Gastroesophageal sphincter (tissue), 4 donors: ENCODE data around the gene GM2A. TPM values are rescaled to one million over a fixed set of nuclear protein-coding genes. Genes with fewer than 3 reads are reported as not detected.

ENCODE experiments used
- ATAC-seq: fragments of 150-250 bp; one replicate; pipeline ENCODE4 v1.9.1; 2016; ENCODE audit warnings: mild to moderate bottlenecking, moderate library complexity
- H3K27ac ChIP-seq, 4 donors: fragments of 200-600 bp; sonication (generic) in 3 of 4; 1 replicate in 3 of 4; 2 replicates in 1 of 4; pipeline ENCODE4 v1.5.1; 2016 to 2019
- H3K27me3 ChIP-seq: fragments of 200-600 bp; sonication (generic); one replicate; pipeline ENCODE4 v1.5.1; 2019
- H3K36me3 ChIP-seq, 2 donors: fragments of 200-600 bp; sonication (generic); one replicate each; pipeline ENCODE4 v1.5.1; 2019; ENCODE audit warnings: control low read depth in 1 of 2
- H3K4me1 ChIP-seq, 3 donors: fragments of 200-600 bp; sonication (generic); 1 replicate in 2 of 3; 2 replicates in 1 of 3; pipeline ENCODE4 v1.5.1; 2016 to 2019; ENCODE audit warnings: control low read depth in 2 of 3
- H3K4me3 ChIP-seq, 2 donors: fragments of 200-600 bp; sonication (generic); one replicate each; pipeline ENCODE4 v1.5.1; 2019; ENCODE audit warnings: mild to moderate bottlenecking in 1 of 2, moderate library complexity in 1 of 2
- H3K9me3 ChIP-seq, 3 donors: fragments of 200-600 bp; sonication (generic); one replicate each; pipeline ENCODE4 v1.5.1; 2017 to 2019; ENCODE audit warnings: control low read depth in 2 of 3
- CTCF ChIP-seq, 4 experiments: fragments of 200-600 bp in 2 of 4; fragments of 450-650 bp in 2 of 4; sonication (generic) in 1 of 4; IDR thresholded peaks; one replicate each; pipeline ENCODE4 v1.5.1; 2017 to 2019; ENCODE audit warnings: antibody characterized with exemption in 4 of 4, mild to moderate bottlenecking in 2 of 4, moderate library complexity in 2 of 4
- EP300 ChIP-seq: sonication (generic); formaldehyde crosslinking; IDR thresholded peaks from one replicate; pipeline ENCODE4 v1.6.1; 2017; ENCODE audit warnings: antibody characterized with exemption, mild to moderate bottlenecking
- POLR2A ChIP-seq, 2 donors: fragments of 450-650 bp; IDR thresholded peaks; one replicate each; pipeline ENCODE4 v1.6.1; 2017; ENCODE audit warnings: antibody characterized with exemption in 2 of 2, mild to moderate bottlenecking in 2 of 2, moderate library complexity in 1 of 2
- POLR2AphosphoS5 ChIP-seq: sonication (generic); formaldehyde crosslinking; IDR thresholded peaks from one replicate; pipeline ENCODE4 v1.6.1; 2017; ENCODE audit warnings: antibody characterized with exemption
- WGBS, 2 donors: methylation state at CpG; one replicate each; pipeline ENCODE4 v1.1.5; 2018; ENCODE audit warnings: low coverage in 1 of 2; 5-methylcytosine and 5-hydroxymethylcytosine counted together
- total RNA-seq, 4 donors: library from RNA; depleted of rRNA; stranded (reverse); fragments of >200 nt; gene quantifications; one replicate each; pipeline ENCODE4 v1.1.0, GENCODE V29; 2016

GM2A gene
- 10 to 100 TPM; 23.3 to 37.2 (median 29.1) TPM for total RNA-seq

- Histone ChIP-seq H3K27me3 (no peaks in the 10 kb centered on the region), H3K9me3 (no peaks in the 10 kb centered on the region), H3K4me3 (peak within 1 kb of the TSS; percentile 73 to 75), H3K4me1 (peaks cover 0 to 48% (median 16%) of the 10 kb centered on the region in 3 donors), H3K27ac (peak within 1 kb of the TSS; percentile 19 to 91 (median 85)), H3K36me3 (no peaks in the 10 kb centered on the region)
- ATAC-seq = peak; percentile 97
- WGBS, 2 donors = 0% methylated on average over 6 to 15 of the region's 52 CpGs
- TF ChIP-seq POLR2A (IDR thresholded peaks at IDR 0.05) (peak; percentile 31 to 57), POLR2AphosphoS5 (peak; percentile 92), EP300 (no peak)
These were observed at the start of gene GM2A for GRCh38 chr5:151252762-151253604. TSS of gene GM2A (plus strand) at chr5:151253185. CDS start at chr5:151253217, 32 bp downstream.

GRCh38 chr5:151204051-151204450 lies 48.9 kb upstream of the GM2A start:
- 67 to 75% methylated on average over 2 to 3 of the region's 5 CpGs for WGBS, 2 donors
- ATAC-seq = no peak
- Histone ChIP-seq H3K36me3 (peaks cover 0 to 47% of the 10 kb centered on the region in 2 donors), H3K27ac (no peak overlapping the region), H3K9me3 (no peaks in the 10 kb centered on the region), H3K4me1 (peaks cover 3 to 35% (median 8%) of the 10 kb centered on the region in 3 donors), H3K4me3 (no peak overlapping the region), H3K27me3 (no peaks in the 10 kb centered on the region)
- TF ChIP-seq CTCF (IDR thresholded peaks at IDR 0.05) = no peak
- TF ChIP-seq POLR2AphosphoS5 = no peak

GRCh38 chr5:151205411-151205810 lies 47.6 kb upstream of the GM2A start:
- Histone ChIP-seq H3K4me1 (peaks cover 8 to 48% (median 13%) of the 10 kb centered on the region in 3 donors), H3K9me3 (no peaks in the 10 kb centered on the region), H3K27ac (no peak overlapping the region), H3K36me3 (peaks cover 0 to 34% of the 10 kb centered on the region in 2 donors), H3K4me3 (no peak overlapping the region), H3K27me3 (no peaks in the 10 kb centered on the region)
- 83% methylated on average over 5 of the region's 10 CpGs; no CpG with 5 or more reads in 1 of the 2 donors for WGBS, 2 donors
- ATAC-seq = no peak
- no peak for TF ChIP-seq POLR2AphosphoS5
- no peak for TF ChIP-seq CTCF (IDR thresholded peaks at IDR 0.05)
- no peak for TF ChIP-seq POLR2A (IDR thresholded peaks at IDR 0.05)
- TF ChIP-seq EP300 = no peak

GRCh38 chr5:151208481-151208914 lies 44.5 kb upstream of the GM2A start:
- WGBS, 2 donors = 0 to 9% methylated on average over 3 to 4 of the region's 5 CpGs
- H3K36me3 ChIP-seq = peaks cover 0 to 7% of the 10 kb centered on the region in 2 donors
- ATAC-seq = peak; percentile 32
- TF ChIP-seq EP300 (no peak), POLR2A (IDR thresholded peaks at IDR 0.05) (no peak), POLR2AphosphoS5 (no peak), CTCF (IDR thresholded peaks at IDR 0.05) (no peak)
- H3K9me3 ChIP-seq = no peaks in the 10 kb centered on the region
- H3K27ac ChIP-seq = peak overlapping the region; percentile 31 to 79 (median 76)
- H3K27me3 ChIP-seq = no peaks in the 10 kb centered on the region
- no peak overlapping the region for H3K4me3 ChIP-seq
- peaks cover 8 to 71% (median 28%) of the 10 kb centered on the region in 3 donors for H3K4me1 ChIP-seq

GRCh38 chr5:151212406-151212798 lies 40.6 kb upstream of the GM2A start:
- Histone ChIP-seq H3K36me3 (peaks cover 0 to 8% of the 10 kb centered on the region in 2 donors), H3K27me3 (no peaks in the 10 kb centered on the region), H3K4me3 (no peak overlapping the region), H3K4me1 (peaks cover 15 to 100% (median 53%) of the 10 kb centered on the region in 3 donors), H3K9me3 (no peaks in the 10 kb centered on the region), H3K27ac (peak overlapping the region in 3 of 4 donors; percentile 59 to 92 (median 77))
- TF ChIP-seq CTCF (IDR thresholded peaks at IDR 0.05) (no peak), POLR2A (IDR thresholded peaks at IDR 0.05) (no peak), POLR2AphosphoS5 (no peak), EP300 (no peak)
- no peak for ATAC-seq
- WGBS, 2 donors = 67 to 69% methylated on average over 3 of the region's 3 CpGs
